Measurements from ENCODE around the gene ANKFN1. TPM values are rescaled to one million over a fixed set of nuclear protein-coding genes. Genes with fewer than 3 reads are reported as not detected.
A peak's percentile ranks its signal among the peaks of the same experiment; 100 is the strongest.

ANKFN1 gene
- total and polyA plus RNA-seq, 2 of the 13 experiments (the other 11 are each of a cell fraction or from before 2014, with no cell fraction given): not detected

DNA sequence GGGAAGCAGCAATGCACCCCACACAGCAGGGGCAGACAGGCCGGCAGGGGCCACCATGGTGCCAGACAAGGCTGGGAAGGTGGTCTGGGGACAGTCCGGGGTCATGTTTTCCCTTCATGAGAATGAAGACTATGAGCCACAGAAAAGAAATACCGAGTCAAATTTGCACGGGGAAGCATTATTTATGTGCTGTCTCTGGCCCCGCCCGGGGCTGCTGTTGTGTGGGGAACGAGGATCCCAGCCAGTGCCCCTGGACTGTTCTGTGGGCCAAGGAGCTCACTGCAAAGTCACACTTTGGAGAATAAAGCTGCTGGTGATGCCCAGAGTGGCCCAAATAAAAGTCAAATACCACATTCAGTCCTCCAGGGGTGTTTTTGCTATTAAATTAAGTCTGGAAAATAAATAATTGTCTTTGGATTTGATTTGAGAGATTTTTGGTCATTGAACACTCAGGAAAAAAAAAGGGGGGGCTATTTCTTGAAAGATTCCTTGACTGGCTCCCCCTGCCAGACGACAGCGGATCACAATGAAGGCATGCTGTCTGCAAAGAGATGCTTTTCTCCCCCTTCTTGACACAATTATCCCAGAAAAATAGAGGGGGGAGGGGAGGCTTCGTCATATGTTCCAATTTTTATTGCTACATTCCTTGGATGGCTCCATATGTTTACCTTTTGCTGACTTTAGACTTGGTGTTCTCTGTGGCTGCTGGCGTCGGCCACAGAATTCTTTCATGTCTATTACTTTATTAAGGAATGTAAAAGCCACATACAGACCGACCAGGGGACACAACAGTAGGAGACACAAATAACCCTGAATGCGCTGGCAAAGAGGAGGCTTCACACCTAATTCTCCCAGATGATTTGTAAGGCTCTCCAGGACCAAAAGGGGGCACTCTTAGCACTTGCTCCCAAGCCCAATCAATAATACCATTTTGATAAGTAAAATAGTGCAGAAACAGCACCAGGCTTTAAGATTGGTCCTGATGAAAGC is 27.1 kb upstream of the ANKFN1 start:
- DNase-seq (ENCODE audit: low spot score) (peak; percentile 27), FAIRE-seq (peak; percentile 51), ATAC-seq (peak; percentile 64)
- H3K4me1 ChIP-seq (ENCODE audit: insufficient read depth, low read length): no peaks in the 10 kb centered on the region
- in situ Hi-C loops (cut with HindIII; ENCODE audit: extremely low pct_ligation_motif_present, low pct_unique_long_range_greater_than_20kb): no loop called here
- H3K9me3 ChIP-seq (ENCODE audit: low read length): no peaks in the 10 kb centered on the region
- no peak overlapping the region for H3K9ac ChIP-seq (ENCODE audit: insufficient read depth, low read depth, low read length)
- H3K36me3 ChIP-seq (replicated peaks in 1 of 2; ENCODE audit: control insufficient read depth in 1 of 2, insufficient read depth in 2 of 2, low read length in 2 of 2): no peaks in the 10 kb centered on the region
- 0 out of 5 replicates have a peak, but pooled peaks cover 0 to 4% of the 10 kb centered on the region in 2 experiments for H3K27me3 ChIP-seq (ENCODE audit: control insufficient read depth in 1 of 2, insufficient read depth in 2 of 2, low read length in 2 of 2)
- H3K4me2 ChIP-seq (ENCODE audit: low read depth, low read length): no peak overlapping the region
- no peak overlapping the region for H2AFZ ChIP-seq (ENCODE audit: low read length)
- WGBS (ENCODE audit: low lambda C conversion rate): 18% methylated on average over 14 of the region's 14 CpGs
- no TSS peak for BruUV-seq (replicated peaks)
- intact Hi-C loops (cut with micrococcal nuclease; ENCODE audit: unreplicated experiment): loop anchor here (1.0 kb wide), 3 partner anchors 47 to 353 kb away; no protein-coding TSS in a partner anchor
- ChIA-PET POLR2A (no interaction called here), CTCF (ENCODE audit: low intra/inter-chr PET ratio, low total read pairs) (interaction anchor here (0.9 to 1.6 kb wide), 2 partner anchors 353 to 355 kb away, joined by 3 to 4 read pairs; no protein-coding TSS in a partner anchor)
- H3K4me3 ChIP-seq (replicated peaks in 1 of 3; ENCODE audit: insufficient read depth in 1 of 3, low read depth in 2 of 3, low read length in 3 of 3): no peak overlapping the region
- no peaks in the 10 kb centered on the region for H4K20me1 ChIP-seq (ENCODE audit: insufficient read depth, low read length)
- no peaks in the 10 kb centered on the region for H3K79me2 ChIP-seq (ENCODE audit: insufficient read depth, low read length)
- no peak overlapping the region for H3K27ac ChIP-seq (ENCODE audit: extremely low read length, insufficient read depth, low read length)
- TF ChIP-seq EEA1 (CRISPR knock-in tag; IDR thresholded peaks at IDR 0.05; ENCODE audit: borderline replicate concordance) (no peak), ONECUT2 (CRISPR knock-in tag; IDR thresholded peaks at IDR 0.05) (peak; percentile 88), SP1 (IDR thresholded peaks at IDR 0.05) (no peak), SP1 (CRISPR knock-in tag; IDR thresholded peaks at IDR 0.05) (no peak), ZNF275 (CRISPR knock-in tag; IDR thresholded peaks at IDR 0.05; ENCODE audit: borderline replicate concordance) (no peak), ZFP41 (CRISPR knock-in tag; IDR thresholded peaks at IDR 0.05; ENCODE audit: borderline replicate concordance) (no peak), MYPOP (CRISPR knock-in tag; IDR thresholded peaks at IDR 0.05) (no peak), STAG1 (CRISPR knock-in tag; IDR thresholded peaks at IDR 0.05) (peak; percentile 54), NCOA5 (CRISPR knock-in tag; IDR thresholded peaks at IDR 0.05) (no peak), NR3C1 (CRISPR knock-in tag; IDR thresholded peaks at IDR 0.05) (no peak), ZNF597 (CRISPR knock-in tag; IDR thresholded peaks at IDR 0.05) (no peak), FOXA1 (IDR thresholded peaks at IDR 0.05) (no peak), FOXA1 (CRISPR knock-in tag; IDR thresholded peaks at IDR 0.05) (no peak), CHD2 (IDR thresholded peaks at IDR 0.05; ENCODE audit: low read depth, low read length) (no peak), ZNF253 (CRISPR knock-in tag; IDR thresholded peaks at IDR 0.05; ENCODE audit: borderline replicate concordance) (no peak), ZNF496 (CRISPR knock-in tag; IDR thresholded peaks at IDR 0.05; ENCODE audit: insufficient replicate concordance) (no peak), GTF3A (CRISPR knock-in tag; conservative IDR thresholded peaks at IDR 0.05) (no peak), ZBTB38 (CRISPR knock-in tag; IDR thresholded peaks at IDR 0.05) (no peak), TOPORS (CRISPR knock-in tag; IDR thresholded peaks at IDR 0.05) (no peak), RAD21 (CRISPR knock-in tag; IDR thresholded peaks at IDR 0.05) (peak; percentile 31; the same call in 1 of the 2 replicates)
- TF ChIP-seq, protein P1, sequence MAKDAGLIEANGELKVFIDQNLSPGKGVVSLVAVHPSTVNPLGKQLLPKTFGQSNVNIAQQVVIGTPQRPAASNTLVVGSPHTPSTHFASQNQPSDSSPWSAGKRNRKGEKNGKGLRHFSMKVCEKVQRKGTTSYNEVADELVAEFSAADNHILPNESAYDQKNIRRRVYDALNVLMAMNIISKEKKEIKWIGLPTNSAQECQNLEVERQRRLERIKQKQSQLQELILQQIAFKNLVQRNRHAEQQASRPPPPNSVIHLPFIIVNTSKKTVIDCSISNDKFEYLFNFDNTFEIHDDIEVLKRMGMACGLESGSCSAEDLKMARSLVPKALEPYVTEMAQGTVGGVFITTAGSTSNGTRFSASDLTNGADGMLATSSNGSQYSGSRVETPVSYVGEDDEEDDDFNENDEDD (CRISPR knock-in tag; IDR thresholded peaks at IDR 0.05; ENCODE audit: borderline replicate concordance): no peak

Measured in HepG2 (cell line).